SK-N-SH treated with all-trans-retinoic acid at 6 μM for 48 hours (cell line): Measurements from ENCODE around the gene AADAT.

Source experiments
- ARNTL ChIP-seq: fragments of 450-650 bp; formaldehyde crosslinking; IDR thresholded peaks from 2 replicates; pipeline ENCODE4 v1.5.0; 2020; ENCODE audit warnings: low read depth, mild to moderate bottlenecking, moderate library complexity, borderline replicate concordance
- BACH2 ChIP-seq: fragments of 250-450 bp; sonication (Bioruptor Pico); IDR thresholded peaks from 2 replicates; pipeline ENCODE4 v1.9.0; 2021; ENCODE audit warnings: mild to moderate bottlenecking, borderline replicate concordance
- CREB5 ChIP-seq: fragments of 250-450 bp; sonication (Bioruptor Pico); IDR thresholded peaks from 2 replicates; pipeline ENCODE4 v1.5.1; 2020; ENCODE audit warnings: low read depth, mild to moderate bottlenecking, moderate library complexity
- ESRRG ChIP-seq: fragments of 250-450 bp; sonication (Bioruptor Pico); IDR thresholded peaks from 2 replicates; pipeline ENCODE4 v1.6.1; 2021; ENCODE audit warnings: mild to moderate bottlenecking
- OSR1 ChIP-seq: fragments of 250-450 bp; sonication (Bioruptor Pico); IDR thresholded peaks from 2 replicates; pipeline ENCODE4 v1.8.0; 2022; ENCODE audit warnings: moderate library complexity, mild to moderate bottlenecking, inconsistent platforms
- POU6F1 ChIP-seq: fragments of 250-450 bp; sonication (Bioruptor Pico); IDR thresholded peaks from 2 replicates; pipeline ENCODE4 v1.8.0; 2021; ENCODE audit warnings: low read depth, mild to moderate bottlenecking, moderate library complexity, borderline replicate concordance
- PPARA ChIP-seq: fragments of 250-450 bp; sonication (Bioruptor Pico); IDR thresholded peaks from 2 replicates; pipeline ENCODE4 v1.5.0; 2020; ENCODE audit warnings: mild to moderate bottlenecking, borderline replicate concordance
- ZFP30 ChIP-seq: fragments of 450-650 bp; formaldehyde crosslinking; IDR thresholded peaks from 2 replicates; pipeline ENCODE4 v1.5.0; 2022; ENCODE audit warnings: mild to moderate bottlenecking, moderate library complexity
- ZNF8 ChIP-seq: fragments of 450-650 bp; formaldehyde crosslinking; IDR thresholded peaks from 2 replicates; pipeline ENCODE4 v1.5.0; 2020; ENCODE audit warnings: mild to moderate bottlenecking, moderate library complexity
- TF ChIP-seq, protein P1 (sequence below): fragments of 250-450 bp; sonication (Bioruptor Pico); IDR thresholded peaks from 2 replicates; pipeline ENCODE4 v1.8.0; 2020; ENCODE audit warnings: mild to moderate bottlenecking, moderate library complexity, borderline replicate concordance

- TF ChIP-seq ARNTL (CRISPR knock-in tag), result no peak
- no peak for TF ChIP-seq ESRRG (CRISPR knock-in tag)
- TF ChIP-seq ZFP30, result no peak
- no peak for TF ChIP-seq BACH2
- no peak for TF ChIP-seq PPARA (CRISPR knock-in tag)
- no peak for TF ChIP-seq OSR1
- TF ChIP-seq CREB5 (CRISPR knock-in tag), result no peak
- no peak for TF ChIP-seq POU6F1 (CRISPR knock-in tag)
- TF ChIP-seq, protein P1, sequence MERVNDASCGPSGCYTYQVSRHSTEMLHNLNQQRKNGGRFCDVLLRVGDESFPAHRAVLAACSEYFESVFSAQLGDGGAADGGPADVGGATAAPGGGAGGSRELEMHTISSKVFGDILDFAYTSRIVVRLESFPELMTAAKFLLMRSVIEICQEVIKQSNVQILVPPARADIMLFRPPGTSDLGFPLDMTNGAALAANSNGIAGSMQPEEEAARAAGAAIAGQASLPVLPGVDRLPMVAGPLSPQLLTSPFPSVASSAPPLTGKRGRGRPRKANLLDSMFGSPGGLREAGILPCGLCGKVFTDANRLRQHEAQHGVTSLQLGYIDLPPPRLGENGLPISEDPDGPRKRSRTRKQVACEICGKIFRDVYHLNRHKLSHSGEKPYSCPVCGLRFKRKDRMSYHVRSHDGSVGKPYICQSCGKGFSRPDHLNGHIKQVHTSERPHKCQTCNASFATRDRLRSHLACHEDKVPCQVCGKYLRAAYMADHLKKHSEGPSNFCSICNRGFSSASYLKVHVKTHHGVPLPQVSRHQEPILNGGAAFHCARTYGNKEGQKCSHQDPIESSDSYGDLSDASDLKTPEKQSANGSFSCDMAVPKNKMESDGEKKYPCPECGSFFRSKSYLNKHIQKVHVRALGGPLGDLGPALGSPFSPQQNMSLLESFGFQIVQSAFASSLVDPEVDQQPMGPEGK, result no peak
- TF ChIP-seq ZNF8, result no peak
Observed at GRCh38 chr4:170047771-170048354, 41.9 kb downstream of the AADAT start.
